Sciatic nerve (tissue), 2 donors: ENCODE data around the gene KSR2. TPM values are rescaled to one million over a fixed set of nuclear protein-coding genes. Genes with fewer than 3 reads are reported as not detected.
"Not testable (repeated sequence)": the region's sequence is repeated elsewhere in the genome, so short reads cannot be mapped to it uniquely, and the experiment has no call there.

Experiments used
- ATAC-seq: fragments of 200-7000 bp; cut with Tn5 transposase; one replicate; pipeline ENCODE4 v1.9.1; 2020; ENCODE audit warnings: mild to moderate bottlenecking, moderate library complexity
- DNase-seq: peaks from one replicate; pipeline ENCODE4 v3.0.0-alpha.2; 2020; ENCODE audit warnings: low spot score
- intact Hi-C: fragments of 100-400 bp; cut with DNase I; formaldehyde crosslinking; loops from one replicate; pipeline ENCODE4 v1.14.2; 2022
- total RNA-seq: library from RNA; stranded (reverse); fragmentation: NEBNext Ultra II Directional; extraction: Animal tissue kit (Norgen Biotek cat#: 25700); gene quantifications from one replicate; pipeline ENCODE4 v1.2.1, GENCODE V29; 2021
- donor health status: DM: no; HTN: no; CAD: no.
- donor health status: DM: no; HTN: no; CAD: no.

Gene KSR2
- total RNA-seq, 1 donor from 2014 or later: not detected

DNA sequence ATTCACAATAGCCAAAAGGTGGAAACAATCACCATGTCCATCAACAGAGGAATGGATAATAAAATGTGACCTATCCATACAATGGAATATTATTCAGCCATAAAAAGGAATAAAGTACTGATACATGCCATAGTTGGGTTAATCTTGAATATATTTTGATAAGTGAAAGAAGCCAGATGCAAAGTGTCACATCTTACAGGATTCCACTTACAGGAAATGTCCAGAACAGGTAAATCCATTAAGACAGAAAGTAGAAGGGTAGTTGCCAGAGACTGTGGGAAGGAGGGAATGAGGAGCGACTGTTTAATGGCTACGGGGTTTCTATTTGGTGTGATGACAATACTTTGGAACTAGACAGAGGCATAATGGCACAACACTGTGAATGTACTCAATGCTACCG is 171.6 kb downstream of the KSR2 start:
- intact Hi-C loops: no loop called here
- no peak for DNase-seq
- no peak for ATAC-seq

DNA sequence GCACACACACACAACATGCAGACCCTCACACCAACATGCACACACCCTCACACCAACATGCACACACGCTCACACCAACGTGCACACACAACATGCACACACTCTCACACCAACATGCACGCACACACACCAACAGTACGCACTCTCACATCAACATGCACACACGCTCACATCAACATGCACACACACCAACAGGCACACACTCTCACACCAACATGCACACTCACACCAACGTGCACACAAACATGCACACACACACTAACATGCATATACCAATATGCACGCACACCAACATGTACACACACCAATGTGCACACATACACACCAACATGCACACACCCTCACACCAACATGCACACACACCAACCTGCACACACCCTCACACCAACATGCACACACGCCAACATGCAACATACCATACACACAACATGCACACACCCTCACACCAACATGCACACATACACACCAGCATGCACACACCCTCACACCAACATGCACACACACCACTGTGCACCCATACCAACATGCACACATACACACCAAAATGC is 175.8 kb downstream of the KSR2 start:
- ATAC-seq (no peak), DNase-seq (no peak)
- intact Hi-C loops: no loop called here

DNA sequence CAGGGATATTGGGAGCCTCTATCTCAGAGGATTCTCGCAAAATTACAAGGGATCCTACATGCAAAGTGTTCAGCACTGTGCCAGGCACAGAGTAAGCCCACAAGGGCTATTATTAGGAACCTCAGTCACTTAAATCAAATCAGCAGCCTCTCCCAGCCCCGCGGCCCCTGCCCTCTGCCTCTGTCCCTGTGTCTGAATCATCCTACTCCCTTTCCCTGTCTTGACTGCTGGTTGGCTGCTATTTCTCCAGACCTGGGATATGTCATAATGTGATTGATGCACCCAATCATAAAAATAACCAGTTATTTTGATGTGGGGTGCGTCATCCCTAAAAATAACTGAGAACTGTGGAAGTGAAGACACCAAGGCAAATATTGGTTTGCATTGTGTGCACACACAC is 176.3 kb downstream of the KSR2 start:
- ATAC-seq (no peak), DNase-seq (no peak)
- intact Hi-C loops: no loop called here

DNA sequence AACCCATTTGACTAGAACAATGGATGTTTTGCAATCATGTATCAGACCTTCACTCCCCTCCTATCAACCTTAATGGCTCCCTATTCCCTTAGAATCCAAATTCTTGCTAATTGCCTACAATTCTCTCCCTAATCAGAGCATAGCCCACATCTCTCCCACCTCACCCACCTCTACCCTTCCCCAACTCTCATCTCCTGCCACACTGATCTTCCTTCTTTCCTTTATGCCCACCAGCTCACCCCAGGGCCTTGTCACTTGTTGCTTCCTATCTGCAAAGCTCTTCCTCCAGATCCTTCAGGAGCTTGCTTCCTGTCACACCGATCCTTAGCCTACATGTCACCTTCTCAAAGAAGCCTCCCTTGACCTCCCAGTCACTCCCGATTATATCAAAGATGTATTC is 177.8 kb downstream of the KSR2 start:
- intact Hi-C loops: no loop called here
- ATAC-seq: no peak
- no peak for DNase-seq

DNA sequence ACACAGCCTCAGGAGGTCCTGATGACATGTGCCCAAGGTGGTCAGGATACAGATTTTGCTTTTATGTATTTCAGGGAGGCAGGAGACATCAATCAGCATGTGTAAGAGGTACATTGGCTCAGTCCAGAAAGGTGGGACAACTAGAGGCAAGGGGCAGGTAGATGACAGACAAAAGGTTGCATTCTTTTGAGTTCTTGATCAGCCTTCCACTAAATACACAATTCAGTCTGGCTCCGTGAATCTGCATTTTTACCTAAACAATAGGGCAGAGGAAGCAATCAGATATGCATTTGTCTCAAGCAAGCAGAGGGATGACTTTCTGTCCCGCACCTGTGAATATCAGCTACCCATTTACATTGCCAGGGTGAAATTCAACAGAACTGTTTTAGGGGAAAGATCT is 178.6 kb downstream of the KSR2 start:
- intact Hi-C loops: no loop called here
- DNase-seq (no peak), ATAC-seq (no peak)

DNA sequence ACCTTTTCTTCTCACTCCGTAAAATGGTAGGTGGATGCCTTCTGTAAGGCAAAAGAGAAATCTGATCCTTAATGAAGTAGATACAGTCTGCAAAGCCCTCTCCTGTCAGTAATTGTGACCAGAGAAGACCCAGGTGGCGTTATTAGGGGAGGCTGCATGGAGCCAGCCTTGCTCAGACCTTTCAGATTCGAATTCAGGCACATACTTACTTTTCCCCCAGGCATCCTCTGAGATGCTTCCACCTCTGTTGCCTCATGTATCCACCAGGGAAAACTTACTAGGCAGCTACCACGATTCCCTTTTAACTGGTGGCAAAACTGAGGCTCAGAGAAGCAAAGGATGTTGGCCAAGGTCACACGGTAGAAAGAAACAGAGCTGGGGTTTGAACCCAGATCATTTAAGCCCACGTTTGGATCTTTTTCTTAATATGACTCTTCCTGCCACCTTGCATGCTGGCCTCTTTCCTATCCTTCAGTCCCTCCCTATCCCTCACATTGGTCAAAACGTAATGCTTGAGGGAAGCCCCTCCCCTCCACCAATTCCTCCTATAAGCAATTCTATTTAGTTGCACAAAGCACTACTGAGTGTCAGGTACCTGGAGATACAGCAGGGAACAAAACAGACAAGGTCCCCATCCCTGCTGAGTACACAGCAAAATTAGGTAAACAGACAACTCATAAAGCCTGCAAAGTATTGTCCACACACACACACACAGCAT is 179.4 kb downstream of the KSR2 start:
- ATAC-seq: no peak
- intact Hi-C loops: no loop called here

DNA sequence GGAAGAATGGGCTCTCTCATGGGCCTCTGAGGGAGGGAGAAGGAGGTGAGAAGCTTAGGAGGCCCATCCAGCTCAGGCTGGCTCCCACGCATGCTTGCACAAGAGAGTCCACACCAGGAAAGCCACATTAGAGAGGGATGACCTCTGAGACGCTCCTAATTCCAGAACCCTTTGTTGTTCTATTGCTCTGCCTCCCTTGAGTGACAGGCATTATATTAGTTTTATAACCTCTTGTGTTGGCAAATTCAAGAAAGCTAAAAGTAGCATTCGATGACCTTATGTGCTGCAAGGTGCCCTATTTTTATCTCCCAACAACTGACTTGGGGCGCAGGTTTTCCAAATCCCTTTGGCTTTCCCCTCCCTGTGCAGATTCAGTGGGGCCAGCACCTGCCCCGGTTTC is 190.1 kb downstream of the KSR2 start:
- DNase-seq (no peak), ATAC-seq (no peak)
- intact Hi-C loops: no loop called here

More for the DNA sequence above, 179.4 kb downstream of the KSR2 start:
- no peak for DNase-seq

DNA sequence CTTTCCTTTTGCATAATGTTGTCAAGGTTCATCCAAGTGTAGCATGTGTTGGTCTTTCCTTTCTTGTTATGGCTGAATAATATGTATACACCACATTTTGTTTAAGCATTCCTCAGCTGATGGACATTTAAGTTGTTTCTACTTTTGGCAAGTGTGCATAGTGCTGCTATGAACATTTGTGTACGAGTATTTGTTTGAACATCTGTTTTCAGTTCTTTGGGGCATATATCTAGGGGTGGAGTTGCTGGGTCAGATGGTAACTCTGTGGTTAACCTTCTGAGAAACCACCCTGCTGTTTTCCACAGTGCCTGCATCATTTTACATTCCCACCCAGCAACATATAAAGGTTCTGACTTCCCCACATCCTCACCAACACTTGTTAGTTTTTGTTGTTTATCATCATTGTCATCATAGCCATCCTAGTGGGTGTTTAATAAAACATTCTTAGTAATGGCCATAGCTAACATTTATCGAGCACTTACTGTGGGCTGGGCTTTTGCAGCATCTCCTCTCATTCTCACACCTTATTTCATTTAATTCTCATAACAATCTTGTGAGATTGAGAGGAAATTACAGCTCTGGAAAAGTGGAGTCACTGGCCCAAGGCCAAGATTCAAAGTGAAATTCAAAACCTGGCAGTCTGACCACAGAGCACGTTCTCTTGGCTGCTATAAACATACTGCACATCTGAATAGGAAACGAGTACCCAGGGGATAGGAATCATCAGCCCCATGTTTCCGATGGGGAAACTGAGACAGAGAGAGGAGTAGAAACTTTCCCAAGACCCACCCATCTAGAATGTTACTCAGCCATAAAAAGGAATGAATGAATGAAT is 193.6 kb downstream of the KSR2 start:
- DNase-seq (no peak), ATAC-seq (no peak)
- intact Hi-C loops: no loop called here

DNA sequence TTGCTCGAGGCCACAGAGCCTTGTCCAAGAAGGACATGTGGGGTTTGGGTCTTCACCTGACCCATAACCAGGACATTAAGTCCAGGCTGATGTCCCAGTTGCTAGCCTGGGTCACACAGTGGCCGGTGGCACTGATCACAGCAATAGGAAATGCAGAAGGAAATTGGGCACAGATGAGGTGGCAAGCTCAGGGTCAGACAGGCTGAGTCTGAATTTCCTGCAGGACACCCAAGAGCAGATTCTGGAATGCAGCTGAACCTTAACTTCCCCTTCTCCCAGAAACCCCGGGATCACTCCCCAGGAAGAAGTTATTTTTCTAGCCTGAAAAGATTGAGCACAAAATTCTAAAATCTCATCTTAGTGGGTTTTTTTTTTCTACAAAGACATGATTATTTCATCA is 199.9 kb downstream of the KSR2 start:
- DNase-seq (no peak), ATAC-seq (no peak)
- intact Hi-C loops: no loop called here

DNA sequence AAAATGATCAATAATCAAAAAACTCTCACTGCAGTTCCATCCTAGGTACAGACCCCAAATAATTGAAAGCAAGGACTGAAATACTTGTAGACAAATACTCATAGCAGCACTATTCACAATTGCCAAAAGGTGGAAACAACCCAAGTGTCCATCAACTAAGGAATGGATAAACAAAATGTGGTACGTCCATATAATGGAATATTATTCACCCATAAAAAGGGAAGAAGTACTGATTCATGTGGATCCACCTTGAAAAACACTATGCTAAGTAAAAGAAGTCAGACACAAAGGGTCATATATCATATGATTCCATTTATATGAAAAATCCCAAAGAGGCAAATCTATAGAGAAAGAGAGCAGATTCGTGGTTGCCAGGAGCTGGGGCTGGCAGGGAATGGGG is 202.8 kb downstream of the KSR2 start:
- DNase-seq (no peak), ATAC-seq (no peak)
- intact Hi-C loops: no loop called here

DNA sequence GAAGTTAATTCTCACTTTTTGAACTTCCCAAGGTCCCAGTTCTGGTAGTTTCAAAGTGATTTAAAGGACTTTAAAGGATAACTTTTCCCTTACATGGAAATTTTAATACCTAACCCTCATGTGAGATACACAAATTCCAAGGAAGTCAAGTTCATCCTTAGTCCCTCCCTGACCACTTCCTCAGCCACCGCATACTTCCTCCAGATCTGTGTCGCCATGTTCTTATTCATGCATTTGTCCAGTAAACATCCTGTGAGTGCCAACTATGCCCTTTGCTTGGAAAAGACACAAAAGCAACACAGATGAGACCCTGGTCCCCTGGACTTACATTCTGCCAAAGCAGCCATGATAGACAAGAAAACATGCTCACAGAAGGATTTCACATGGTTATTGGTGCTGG is 206.6 kb downstream of the KSR2 start:
- intact Hi-C loops: no loop called here
- no peak for DNase-seq
- no peak for ATAC-seq

DNA sequence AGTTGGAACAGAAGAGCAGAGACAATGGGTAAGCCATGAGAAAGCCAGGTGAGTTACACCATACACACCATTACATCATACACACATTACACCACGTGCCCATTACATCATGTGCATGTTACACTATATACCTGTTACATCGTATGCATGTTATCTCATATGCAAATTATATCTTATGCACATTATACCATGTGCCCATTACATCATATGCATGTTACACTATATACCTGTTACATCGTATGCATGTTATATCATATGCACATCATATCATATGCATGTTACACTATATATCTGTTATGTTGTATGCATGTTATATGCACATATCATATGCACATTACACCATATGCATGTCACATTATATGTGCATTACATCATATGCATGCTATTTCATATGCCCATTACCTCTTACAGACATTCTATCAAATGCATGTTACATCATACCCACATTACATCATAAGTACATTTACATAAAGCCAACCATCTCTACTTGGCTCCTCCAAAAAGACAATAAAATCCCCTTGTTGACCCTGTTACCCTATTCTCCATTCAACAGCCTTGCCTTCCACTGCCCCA is 207.2 kb downstream of the KSR2 start:
- intact Hi-C loops: no loop called here
- DNase-seq: no peak
- no peak for ATAC-seq

DNA sequence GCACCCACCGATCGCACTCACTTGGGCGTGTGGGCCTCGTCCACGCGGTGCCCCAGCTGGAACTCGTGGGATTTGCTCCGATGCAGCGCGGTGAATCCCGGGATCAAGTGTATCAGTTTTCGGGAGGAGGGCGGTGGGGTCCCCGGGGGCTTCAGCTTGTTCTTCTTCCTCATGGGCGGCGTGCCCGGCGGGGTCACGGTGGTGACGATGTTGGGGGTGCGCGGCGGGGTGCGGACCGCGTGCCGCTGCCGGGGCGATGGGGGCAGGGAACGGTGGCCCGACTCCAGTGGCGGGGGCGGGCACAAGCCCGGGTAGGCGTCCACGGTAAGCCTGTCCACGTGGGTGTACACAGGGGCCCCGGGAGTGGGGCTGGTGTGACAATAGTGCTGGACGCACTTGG is 207.8 kb downstream of the KSR2 start:
- ATAC-seq (no peak), DNase-seq (peak; percentile 58)
- intact Hi-C loops: no loop called here

DNA sequence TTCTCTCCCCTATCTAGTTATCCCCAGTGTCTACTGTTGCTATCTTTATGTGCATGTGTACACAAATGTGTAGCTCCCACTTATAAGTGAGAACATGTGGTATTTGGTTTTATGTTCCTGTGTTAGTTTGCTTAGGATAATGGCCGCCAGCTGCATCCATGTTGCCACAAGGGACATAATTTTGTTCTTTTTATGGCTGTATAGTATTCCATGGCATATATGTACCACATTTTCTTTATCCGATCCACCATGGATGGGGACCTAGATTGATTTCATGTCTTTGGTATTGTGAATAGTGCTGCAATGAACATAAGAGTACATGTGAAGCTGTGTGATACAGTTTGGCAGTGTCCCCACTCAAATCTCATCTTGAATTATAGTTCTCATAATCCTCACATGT is 218.1 kb downstream of the KSR2 start:
- ATAC-seq (no peak), DNase-seq (no peak)
- intact Hi-C loops: no loop called here

DNA sequence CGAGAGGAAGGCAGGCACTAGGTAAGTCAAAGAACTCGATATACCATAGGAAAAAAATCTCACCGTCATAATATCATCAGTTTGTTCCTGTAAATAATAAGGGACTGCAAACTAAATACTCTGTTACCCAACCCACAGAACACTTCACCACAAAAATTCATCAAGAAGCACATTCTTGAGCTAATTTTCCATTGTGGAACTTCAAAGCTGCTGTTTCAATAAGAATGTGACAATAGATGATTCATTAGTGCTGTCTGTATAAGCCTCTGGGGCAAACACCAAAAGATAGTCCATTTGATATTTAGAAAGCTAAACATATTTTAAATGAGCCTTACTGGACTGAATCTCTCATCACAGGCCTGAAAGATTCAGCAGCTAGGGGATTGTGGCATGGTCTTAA is 219.4 kb downstream of the KSR2 start:
- ATAC-seq: no peak
- no peak for DNase-seq
- intact Hi-C loops: no loop called here

DNA sequence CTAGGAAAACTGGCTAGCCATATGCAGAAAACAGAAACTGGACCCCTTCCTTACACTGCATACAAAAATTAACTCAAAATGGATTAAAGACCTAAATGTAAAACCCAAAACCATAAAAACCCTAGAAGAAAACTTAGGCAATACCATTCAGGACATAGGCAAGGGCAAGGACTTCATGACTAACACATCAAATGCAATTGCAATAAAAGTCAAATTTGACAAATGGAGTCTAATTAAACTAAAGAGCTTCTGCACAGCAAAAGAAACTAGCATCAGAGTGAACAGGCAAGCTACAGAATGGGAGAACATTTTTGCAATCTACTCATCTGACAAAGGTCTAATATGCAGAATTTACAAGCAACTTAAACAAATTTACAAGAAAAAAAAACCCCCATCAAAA is 222.4 kb downstream of the KSR2 start:
- intact Hi-C loops, ATAC-seq, DNase-seq: not testable (repeated sequence)

DNA sequence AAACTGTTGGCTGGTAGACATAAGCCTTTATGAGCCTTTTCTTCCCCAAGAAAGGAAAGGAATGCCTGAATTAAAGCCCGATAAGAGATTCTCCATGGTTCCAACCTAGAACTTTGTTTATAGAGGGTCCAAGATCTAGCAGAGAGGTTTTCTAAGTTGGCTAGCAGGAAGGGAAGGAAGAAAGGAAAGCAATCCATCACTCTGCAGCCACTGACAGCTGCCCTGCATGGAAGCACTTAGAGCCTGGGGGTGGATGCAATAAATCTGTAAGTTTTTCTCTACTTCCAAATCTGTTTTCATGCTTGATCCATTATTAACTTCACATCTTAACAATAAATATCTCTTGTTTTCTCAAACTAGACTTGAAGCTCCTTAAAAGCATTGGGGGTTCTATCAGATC is 224.4 kb downstream of the KSR2 start:
- intact Hi-C loops: no loop called here
- DNase-seq (no peak), ATAC-seq (no peak)

DNA sequence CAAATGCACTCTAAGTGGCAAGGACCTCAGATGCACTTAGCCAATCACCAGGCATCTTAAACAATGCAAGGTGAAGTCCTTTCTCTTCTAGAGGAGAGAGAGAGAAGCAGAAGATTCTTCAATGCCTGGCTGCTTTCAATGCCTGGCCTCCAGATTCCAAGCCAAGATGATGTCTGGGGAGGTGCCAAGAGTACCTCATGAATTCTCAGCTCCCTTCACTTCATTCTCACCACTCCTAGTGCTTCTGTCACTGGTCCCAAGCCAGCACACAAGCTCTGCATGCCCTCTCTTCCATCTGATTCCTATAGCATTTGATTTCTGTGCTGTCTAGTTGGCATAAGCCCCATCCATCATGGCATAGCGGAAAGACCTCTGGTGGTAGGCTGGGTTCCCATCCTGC is 225.0 kb downstream of the KSR2 start:
- intact Hi-C loops: no loop called here
- DNase-seq (no peak), ATAC-seq (no peak)

DNA sequence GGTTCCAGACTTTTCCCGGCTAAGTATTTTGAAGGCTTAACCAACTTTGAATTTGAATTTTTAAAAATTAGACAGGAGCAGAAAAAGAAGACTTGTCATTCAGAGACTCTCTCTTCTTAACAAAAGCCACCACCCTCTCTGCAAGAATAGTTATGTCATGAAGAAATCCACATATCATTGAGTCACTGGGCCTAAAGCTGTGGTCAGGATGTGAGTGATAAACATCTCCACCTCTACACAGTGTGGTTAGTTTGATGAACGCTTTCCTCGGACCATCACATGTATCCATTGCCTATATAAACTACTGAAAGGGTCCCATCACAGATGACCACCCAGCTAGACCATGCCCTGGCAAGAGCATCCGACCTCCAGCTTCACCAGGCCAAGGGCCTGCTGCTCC is 226.1 kb downstream of the KSR2 start:
- DNase-seq (no peak), ATAC-seq (no peak)
- intact Hi-C loops: no loop called here

DNA sequence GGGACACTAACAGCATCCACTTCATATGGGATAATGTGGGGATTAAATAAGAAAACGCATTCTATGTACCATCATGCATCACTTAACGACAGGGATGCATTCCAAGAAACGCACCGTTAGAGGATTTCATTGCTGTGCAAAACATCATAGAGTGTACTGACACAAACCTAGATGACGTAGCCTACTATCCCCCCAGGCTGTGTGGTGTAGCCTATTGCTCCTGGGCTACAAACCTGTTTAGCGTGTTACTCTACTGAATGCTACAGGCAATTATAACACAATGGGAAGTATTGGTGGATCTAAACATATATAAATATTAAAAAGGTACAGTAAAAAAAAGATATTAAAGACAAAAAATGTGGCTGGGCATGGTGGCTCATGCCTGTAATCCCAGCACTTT is 230.6 kb downstream of the KSR2 start:
- DNase-seq: no peak
- intact Hi-C loops: no loop called here
- no peak for ATAC-seq
